GM13976 (cell line): Measurements from ENCODE around the gene NFKBIE.

Source experiments
- DNase-seq: peaks from one replicate; pipeline ENCODE4 v3.0.0; 2012; ENCODE audit warnings: low spot score
- in situ Hi-C: fragments of 300-500 bp; cut with MboI; formaldehyde crosslinking; loops from one replicate; pipeline ENCODE4 v1.12.0; 2022; ENCODE audit warnings: low sequenced_read_pairs, mixed read lengths, inconsistent platforms; ENCODE audit not compliant: unreplicated experiment
- TF ChIP-seq, protein P1 (sequence below): IDR thresholded peaks from 2 replicates; pipeline ENCODE4 v1.5.1; 2012; ENCODE audit warnings: borderline replicate concordance, mild to moderate bottlenecking; ENCODE audit not compliant: insufficient read depth; ENCODE audit errors: extremely low read depth, missing control alignments, control extremely low read depth

The NFKBIE gene

DNA sequence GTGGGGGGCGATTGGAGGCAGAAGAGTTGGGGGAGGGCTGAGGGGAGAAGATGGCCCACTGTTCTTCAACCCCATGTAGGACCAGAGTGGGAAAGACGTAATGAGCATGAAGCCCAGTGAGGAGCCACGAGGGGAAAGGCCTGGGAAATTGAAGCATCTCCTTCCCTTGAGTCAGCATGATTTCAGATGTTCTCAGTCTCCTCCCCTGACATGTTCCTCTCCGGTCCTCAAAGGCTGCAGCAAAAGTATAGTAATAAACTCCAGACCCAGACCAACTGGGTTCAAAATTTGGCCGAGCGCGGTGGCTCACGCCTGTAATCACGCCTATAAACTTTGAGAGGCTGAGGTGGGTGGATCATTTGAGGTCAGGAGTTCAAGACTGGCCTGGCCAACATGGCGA lies 1.9 kb upstream of the NFKBIE start:
- DNase-seq = no peak
- in situ Hi-C loops = no loop called here

DNA sequence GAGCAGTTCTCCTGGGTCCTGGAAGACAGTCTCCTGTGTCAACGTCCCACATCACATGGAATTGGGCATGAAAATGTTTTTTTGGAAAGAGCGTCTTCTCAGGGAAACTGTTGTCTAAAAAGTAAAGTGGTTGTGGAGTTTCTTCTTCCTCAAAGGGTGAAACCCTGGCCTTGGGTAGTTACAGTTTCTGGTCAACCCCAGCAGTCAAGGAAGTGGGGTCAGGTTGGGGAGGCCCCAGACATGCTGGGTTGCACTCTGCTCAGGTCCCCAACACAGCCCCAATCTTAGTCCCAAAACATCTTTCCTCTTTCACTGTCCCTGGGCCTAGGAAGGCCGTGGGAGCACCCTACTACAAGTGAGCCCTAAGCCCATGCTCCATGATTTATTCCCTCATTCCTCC lies 996 bp upstream of the NFKBIE start:
- in situ Hi-C loops = no loop called here
- TF ChIP-seq, protein P1, sequence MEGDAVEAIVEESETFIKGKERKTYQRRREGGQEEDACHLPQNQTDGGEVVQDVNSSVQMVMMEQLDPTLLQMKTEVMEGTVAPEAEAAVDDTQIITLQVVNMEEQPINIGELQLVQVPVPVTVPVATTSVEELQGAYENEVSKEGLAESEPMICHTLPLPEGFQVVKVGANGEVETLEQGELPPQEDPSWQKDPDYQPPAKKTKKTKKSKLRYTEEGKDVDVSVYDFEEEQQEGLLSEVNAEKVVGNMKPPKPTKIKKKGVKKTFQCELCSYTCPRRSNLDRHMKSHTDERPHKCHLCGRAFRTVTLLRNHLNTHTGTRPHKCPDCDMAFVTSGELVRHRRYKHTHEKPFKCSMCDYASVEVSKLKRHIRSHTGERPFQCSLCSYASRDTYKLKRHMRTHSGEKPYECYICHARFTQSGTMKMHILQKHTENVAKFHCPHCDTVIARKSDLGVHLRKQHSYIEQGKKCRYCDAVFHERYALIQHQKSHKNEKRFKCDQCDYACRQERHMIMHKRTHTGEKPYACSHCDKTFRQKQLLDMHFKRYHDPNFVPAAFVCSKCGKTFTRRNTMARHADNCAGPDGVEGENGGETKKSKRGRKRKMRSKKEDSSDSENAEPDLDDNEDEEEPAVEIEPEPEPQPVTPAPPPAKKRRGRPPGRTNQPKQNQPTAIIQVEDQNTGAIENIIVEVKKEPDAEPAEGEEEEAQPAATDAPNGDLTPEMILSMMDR = no peak
- DNase-seq = peak; percentile 79

More for the DNA sequence above, 1.9 kb upstream of the NFKBIE start:
- TF ChIP-seq, protein P1 = no peak

DNA sequence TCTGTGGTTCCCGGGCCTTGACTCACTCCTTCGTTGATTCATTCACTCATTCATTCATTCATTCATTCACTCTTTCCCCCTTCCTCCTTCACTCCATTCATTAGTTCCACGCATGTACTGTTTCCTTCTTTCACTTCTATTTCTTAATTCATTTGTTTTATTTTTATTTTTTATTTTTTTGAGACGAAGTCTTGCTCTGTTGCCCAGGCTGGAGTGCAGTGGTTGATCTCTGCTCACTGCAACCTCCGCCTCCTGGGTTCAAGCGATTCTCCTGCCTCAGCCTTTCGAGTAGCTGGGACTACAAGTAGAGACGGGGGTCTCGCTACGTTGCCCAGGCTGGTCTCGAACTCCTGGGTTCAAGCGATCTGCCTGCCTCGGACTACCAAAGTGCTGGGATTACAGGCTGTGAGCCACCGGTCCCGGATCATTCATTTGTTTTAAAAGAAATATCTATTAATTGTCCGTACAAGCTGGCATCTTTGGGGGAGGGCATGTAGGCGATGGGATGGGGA lies 427 bp upstream of the NFKBIE start:
- TF ChIP-seq, protein P1 = no peak
- in situ Hi-C loops = no loop called here
- no peak for DNase-seq

GRCh38 chr6:44264154-44265006 lies 971 bp downstream of the NFKBIE start:
- peak; percentile 70 for DNase-seq
- TF ChIP-seq, protein P1 = no peak
- in situ Hi-C loops = no loop called here

- in situ Hi-C loops = no loop called here
- peak; percentile 73 for DNase-seq
- TF ChIP-seq, protein P1 = no peak
Observed at GRCh38 chr6:44263354-44264100, 1.8 kb downstream of the NFKBIE start.

DNA sequence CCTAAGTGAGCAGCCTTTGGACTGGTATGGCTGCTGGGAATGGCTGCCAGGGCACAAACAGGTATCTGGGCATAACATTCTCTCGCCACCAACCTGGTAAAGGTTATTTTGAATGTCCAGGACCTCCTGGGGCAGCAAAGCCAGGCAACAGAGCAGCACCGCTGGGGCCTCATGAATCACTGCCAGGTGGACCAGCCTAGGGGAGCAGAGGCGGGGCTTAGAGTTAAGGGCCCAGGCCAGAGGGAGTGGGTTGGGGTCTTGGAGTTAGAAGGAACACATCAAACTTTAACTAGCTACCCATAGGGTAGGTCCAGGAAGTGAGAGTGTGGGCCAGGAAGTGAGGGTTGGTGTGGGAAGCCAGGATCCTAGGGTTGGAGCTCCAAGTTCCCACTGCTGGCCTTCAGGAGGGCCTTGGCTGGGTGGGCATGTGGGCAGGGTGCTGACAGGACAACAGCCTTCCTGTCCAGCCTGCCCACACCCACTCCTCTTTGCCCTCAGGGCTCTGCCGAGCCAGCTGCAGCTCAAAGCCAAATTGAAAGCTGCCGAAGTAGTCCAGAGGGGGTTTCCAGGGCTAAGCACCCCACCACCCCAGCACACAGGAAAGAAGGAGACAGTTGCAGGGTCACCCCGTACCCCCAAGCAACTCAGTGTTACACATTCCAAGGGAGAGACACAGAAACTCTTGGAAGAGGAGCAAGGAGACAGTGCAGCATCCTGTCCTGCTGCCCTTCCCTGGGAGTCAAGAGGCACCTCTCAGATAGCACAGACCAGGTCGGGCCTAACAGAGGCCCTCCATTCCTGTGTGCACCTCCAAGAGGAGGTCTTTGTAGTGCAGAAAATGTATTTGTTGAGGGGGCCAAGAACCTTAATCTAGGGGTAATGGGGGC lies 2.6 kb downstream of the NFKBIE start:
- in situ Hi-C loops = no loop called here
- DNase-seq = no peak
- TF ChIP-seq, protein P1 = no peak
